GM21515 (cell line): ENCODE data around the gene USP34.
"Not testable (repeated sequence)": the region's sequence is repeated elsewhere in the genome, so short reads cannot be mapped to it uniquely, and the experiment has no call there.

Experiments
- ATAC-seq: cut with Tn5 transposase; IDR thresholded peaks from one replicate; pipeline ENCODE4 v1.9.1; 2021; ENCODE audit not compliant: unreplicated experiment

The USP34 gene

GRCh38 chr2:61162721-61163120 lies 308.2 kb downstream of the USP34 start:
- ATAC-seq: no peak

- ATAC-seq: no peak
Measured at GRCh38 chr2:61161888-61162287, 309.0 kb downstream of the USP34 start, which contains the start of gene C2orf74. C2orf74 (plus strand) TSS chr2:61162188; CDS start chr2:61162515, 327 bp downstream.

GRCh38 chr2:61158356-61158955 lies 312.4 kb downstream of the USP34 start:
- ATAC-seq: no peak

- no peak for ATAC-seq
Measured at GRCh38 chr2:61157371-61158003, 313.4 kb downstream of the USP34 start.

GRCh38 chr2:61151436-61151835 lies 319.5 kb downstream of the USP34 start:
- ATAC-seq: no peak

- no peak for ATAC-seq
Measured at GRCh38 chr2:61149074-61149473, 321.8 kb downstream of the USP34 start.

- not testable (repeated sequence) for ATAC-seq
Measured at GRCh38 chr2:61148091-61148490, 322.8 kb downstream of the USP34 start.

- no peak for ATAC-seq
Measured at GRCh38 chr2:61145990-61146389, 324.9 kb downstream of the USP34 start.

GRCh38 chr2:61144697-61145268 lies 326.1 kb downstream of the USP34 start:
- peak; percentile 89 for ATAC-seq

GRCh38 chr2:61141151-61141550 lies 329.7 kb downstream of the USP34 start:
- no peak for ATAC-seq

GRCh38 chr2:61138859-61139258 lies 332.0 kb downstream of the USP34 start:
- no peak for ATAC-seq
